HuH-7 (cell line): ENCODE measurements around the gene MTA3.
"Not testable (repeated sequence)": the region's sequence is repeated elsewhere in the genome, so short reads cannot be mapped to it uniquely, and the experiment has no call there.

Source experiments
- DNase-seq: peaks from one replicate; pipeline ENCODE4 v3.0.0; 2011; ENCODE audit warnings: low spot score

MTA3 gene

GRCh38 chr2:42567364-42567763 lies 1.1 kb upstream of the MTA3 start:
- no peak for DNase-seq

GRCh38 chr2:42567806-42568400 lies 529 bp upstream of the MTA3 start:
- peak; percentile 37 for DNase-seq

GRCh38 chr2:42569116-42569711 lies 782 bp downstream of the MTA3 start:
- DNase-seq: peak; percentile 19

GRCh38 chr2:42569883-42570282 lies 1.5 kb downstream of the MTA3 start:
- no peak for DNase-seq

- DNase-seq: no peak
Observed at GRCh38 chr2:42572297-42573081, 4.1 kb downstream of the MTA3 start.

- DNase-seq: no peak
Observed at GRCh38 chr2:42573256-42573655, 4.8 kb downstream of the MTA3 start.

GRCh38 chr2:42575458-42576064 lies 7.1 kb downstream of the MTA3 start:
- no peak for DNase-seq

GRCh38 chr2:42578621-42579020 lies 10.2 kb downstream of the MTA3 start:
- DNase-seq: no peak

- no peak for DNase-seq
Observed at GRCh38 chr2:42581257-42581656, 12.8 kb downstream of the MTA3 start.

- not testable (repeated sequence) for DNase-seq
Observed at GRCh38 chr2:42584628-42585027, 16.2 kb downstream of the MTA3 start.

- no peak for DNase-seq
Observed at GRCh38 chr2:42585779-42586178, 17.3 kb downstream of the MTA3 start.

GRCh38 chr2:42587526-42588117 lies 19.2 kb downstream of the MTA3 start:
- DNase-seq: no peak

GRCh38 chr2:42588121-42588520 lies 19.7 kb downstream of the MTA3 start:
- DNase-seq: no peak

GRCh38 chr2:42590176-42590575 lies 21.7 kb downstream of the MTA3 start:
- DNase-seq: no peak

GRCh38 chr2:42593282-42593681 lies 24.9 kb downstream of the MTA3 start:
- no peak for DNase-seq

GRCh38 chr2:42598656-42599055 lies 30.2 kb downstream of the MTA3 start:
- DNase-seq: no peak

GRCh38 chr2:42601076-42601475 lies 32.6 kb downstream of the MTA3 start:
- no peak for DNase-seq

GRCh38 chr2:42602218-42602875 lies 33.9 kb downstream of the MTA3 start:
- DNase-seq: no peak

GRCh38 chr2:42602876-42603219 lies 34.4 kb downstream of the MTA3 start:
- no peak for DNase-seq

GRCh38 chr2:42604341-42604867 lies 36.0 kb downstream of the MTA3 start:
- DNase-seq: not testable (repeated sequence)

GRCh38 chr2:42606166-42606565 lies 37.7 kb downstream of the MTA3 start:
- DNase-seq: not testable (repeated sequence)

- no peak for DNase-seq
Observed at GRCh38 chr2:42607101-42607637, 38.7 kb downstream of the MTA3 start.
